Upper lobe of left lung (tissue), 4 donors: ENCODE results near the gene KLK3.

ENCODE experiments used
- CTCF ChIP-seq, 6 experiments: fragments of 450-650 bp in 4 of 6; fragments of 200-600 bp in 2 of 6; sonication (generic) in 2 of 6; IDR thresholded peaks; one replicate each; pipeline ENCODE4 v1.5.1; 2016 to 2019; ENCODE audit warnings: antibody characterized with exemption in 6 of 6
- POLR2A ChIP-seq, 4 donors: fragments of 450-650 bp; IDR thresholded peaks; one replicate each; pipeline ENCODE4 v1.5.1; 2016 to 2017; ENCODE audit warnings: antibody characterized with exemption in 4 of 4, mild to moderate bottlenecking in 2 of 4
- POLR2AphosphoS5 ChIP-seq, 2 donors: sonication (generic); formaldehyde crosslinking; IDR thresholded peaks; one replicate each; pipeline ENCODE4 v1.5.1; 2017; ENCODE audit warnings: antibody characterized with exemption in 2 of 2

- TF ChIP-seq CTCF (IDR thresholded peaks at IDR 0.05) (no peak), POLR2AphosphoS5 (IDR thresholded peaks at IDR 0.05) (no peak), POLR2A (IDR thresholded peaks at IDR 0.05) (no peak)
Measured at GRCh38 chr19:50829801-50830200, 24.9 kb upstream of the KLK3 start.
